HG03354 (cell line): ENCODE results near the gene PHLDA3.
"Not testable (repeated sequence)": the region's sequence is repeated elsewhere in the genome, so short reads cannot be mapped to it uniquely, and the experiment has no call there.

ENCODE experiments used
- ATAC-seq: cut with Tn5 transposase; IDR thresholded peaks from one replicate; pipeline ENCODE4 v1.9.1; 2021; ENCODE audit warnings: mild to moderate bottlenecking; ENCODE audit not compliant: unreplicated experiment, poor library complexity, severe bottlenecking

PHLDA3 gene

GRCh38 chr1:201504799-201505502, 36.0 kb upstream of the PHLDA3 start:
- no peak for ATAC-seq

- ATAC-seq = no peak
These were observed 35.2 kb upstream of the PHLDA3 start for GRCh38 chr1:201504179-201504631.

GRCh38 chr1:201503397-201504176, 34.6 kb upstream of the PHLDA3 start:
- ATAC-seq = no peak

- no peak for ATAC-seq
These were observed 33.5 kb upstream of the PHLDA3 start for GRCh38 chr1:201502511-201502857.

GRCh38 chr1:201501812-201502510, 33.0 kb upstream of the PHLDA3 start:
- ATAC-seq = no peak

- no peak for ATAC-seq
These were observed 32.2 kb upstream of the PHLDA3 start for GRCh38 chr1:201501144-201501543.

- no peak for ATAC-seq
These were observed 31.7 kb upstream of the PHLDA3 start for GRCh38 chr1:201500670-201501120.

GRCh38 chr1:201499795-201500669, 31.0 kb upstream of the PHLDA3 start:
- no peak for ATAC-seq

- ATAC-seq = no peak
These were observed 30.2 kb upstream of the PHLDA3 start for GRCh38 chr1:201499191-201499590.

GRCh38 chr1:201498621-201499020, 29.6 kb upstream of the PHLDA3 start:
- ATAC-seq = no peak

GRCh38 chr1:201497935-201498509, 29.0 kb upstream of the PHLDA3 start:
- no peak for ATAC-seq

- ATAC-seq = no peak
These were observed 27.3 kb upstream of the PHLDA3 start for GRCh38 chr1:201496296-201496690.

- ATAC-seq = no peak
These were observed 26.7 kb upstream of the PHLDA3 start for GRCh38 chr1:201495551-201496295.

- ATAC-seq = no peak
These were observed 25.0 kb upstream of the PHLDA3 start for GRCh38 chr1:201493757-201494617.

GRCh38 chr1:201493026-201493656, 24.2 kb upstream of the PHLDA3 start:
- not testable (repeated sequence) for ATAC-seq

- no peak for ATAC-seq
These were observed 23.0 kb upstream of the PHLDA3 start for GRCh38 chr1:201491896-201492511.

GRCh38 chr1:201490708-201491131, 21.7 kb upstream of the PHLDA3 start:
- ATAC-seq = no peak
